ENCODE results near the gene OR5AU1.

OR5AU1 gene

GRCh38 chr14:21155963-21156362 is at the start of gene OR5AU1:
Gene OR5AU1 (minus strand): TSS chr14:21156063. CDS start chr14:21155872, 191 bp downstream.
- DNase-seq (ENCODE audit: low read depth in 2 of 2), result no peak

- no peak for DNase-seq (ENCODE audit: low read depth in 2 of 2)
Observed at GRCh38 chr14:21205026-21205677, 49.3 kb upstream of the OR5AU1 start.

- DNase-seq (ENCODE audit: low read depth in 2 of 2), result no peak
Observed at GRCh38 chr14:21204167-21205025, 48.5 kb upstream of the OR5AU1 start.

DNA sequence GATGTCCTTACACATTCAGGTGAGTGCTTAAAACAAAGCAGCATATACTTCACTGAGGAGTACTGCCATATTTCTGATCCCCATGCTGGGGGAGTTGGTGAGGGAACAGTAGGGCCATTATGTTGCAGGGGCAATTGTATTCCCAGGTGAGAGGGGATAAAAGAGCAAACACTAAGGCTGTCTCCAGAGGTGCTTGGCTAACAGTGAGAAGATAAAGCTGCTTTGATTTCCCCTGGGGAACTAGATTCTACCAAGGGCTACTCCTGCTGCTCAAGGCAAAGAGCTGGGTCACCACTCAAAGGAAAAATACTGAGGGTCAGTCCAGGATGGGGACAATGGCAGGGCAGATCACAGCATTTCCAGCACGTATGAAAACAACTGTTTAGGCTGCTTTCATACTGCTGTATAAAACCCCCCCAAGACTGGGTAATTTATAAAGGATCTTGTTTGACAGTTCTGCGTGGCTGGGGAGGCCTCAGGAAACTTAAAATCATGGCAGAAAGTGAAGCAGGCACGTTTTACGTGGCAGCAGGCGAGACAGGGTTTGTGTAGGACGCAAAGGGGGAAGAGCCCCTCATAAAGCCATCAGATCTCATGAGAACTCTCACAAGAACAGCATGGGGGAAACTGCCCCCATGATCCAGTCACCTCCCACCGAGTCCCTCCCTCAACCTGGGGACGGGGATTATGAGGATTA is 47.8 kb upstream of the OR5AU1 start:
- DNase-seq (ENCODE audit: low read depth in 2 of 2), result no peak

GRCh38 chr14:21202463-21203358 is 46.8 kb upstream of the OR5AU1 start:
- DNase-seq (ENCODE audit: low read depth in 2 of 2), result no peak

GRCh38 chr14:21201732-21202462 is 46.0 kb upstream of the OR5AU1 start:
- DNase-seq (ENCODE audit: low read depth in 2 of 2), result no peak

- no peak for DNase-seq (ENCODE audit: low read depth in 2 of 2)
Observed at GRCh38 chr14:21200752-21201461, 45.0 kb upstream of the OR5AU1 start.

GRCh38 chr14:21199611-21200560 is 44.0 kb upstream of the OR5AU1 start:
- no peak for DNase-seq (ENCODE audit: low read depth in 2 of 2)

DNA sequence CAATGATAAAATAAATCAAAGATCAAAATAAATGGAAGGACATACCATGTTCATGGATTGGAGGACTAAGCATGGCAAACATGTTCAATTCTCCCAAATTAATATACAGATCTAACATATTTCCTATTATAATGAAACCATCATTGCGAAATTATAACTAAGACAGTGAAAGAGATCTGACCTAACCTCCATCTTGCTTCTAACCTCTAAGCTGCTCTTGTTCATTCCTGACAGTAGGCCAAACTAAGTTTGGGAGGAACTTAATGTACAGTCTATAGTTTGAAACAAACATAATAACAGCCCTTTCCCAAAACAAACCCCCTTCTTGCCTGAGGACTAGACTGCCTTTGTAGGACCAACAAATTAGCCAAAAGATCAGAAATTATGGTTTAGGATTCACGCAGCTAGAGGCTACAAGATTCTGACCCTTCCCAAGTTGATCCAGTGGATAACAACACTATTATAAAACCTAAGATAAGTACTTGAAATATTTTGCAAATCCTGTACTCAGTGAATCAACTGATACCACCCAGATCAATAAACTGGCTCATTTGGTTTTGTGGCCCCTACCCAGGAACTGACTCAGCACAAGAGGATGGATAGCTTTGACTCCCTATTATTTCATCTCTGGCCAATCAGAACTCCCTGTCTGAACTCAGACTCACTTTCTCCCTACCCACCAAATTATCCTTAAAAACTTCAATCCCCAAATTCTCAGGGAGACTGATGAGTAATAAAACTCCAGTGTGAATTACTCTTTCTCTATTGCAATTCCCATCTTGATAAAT is 41.7 kb upstream of the OR5AU1 start:
- DNase-seq (ENCODE audit: low read depth in 2 of 2), result no peak

DNA sequence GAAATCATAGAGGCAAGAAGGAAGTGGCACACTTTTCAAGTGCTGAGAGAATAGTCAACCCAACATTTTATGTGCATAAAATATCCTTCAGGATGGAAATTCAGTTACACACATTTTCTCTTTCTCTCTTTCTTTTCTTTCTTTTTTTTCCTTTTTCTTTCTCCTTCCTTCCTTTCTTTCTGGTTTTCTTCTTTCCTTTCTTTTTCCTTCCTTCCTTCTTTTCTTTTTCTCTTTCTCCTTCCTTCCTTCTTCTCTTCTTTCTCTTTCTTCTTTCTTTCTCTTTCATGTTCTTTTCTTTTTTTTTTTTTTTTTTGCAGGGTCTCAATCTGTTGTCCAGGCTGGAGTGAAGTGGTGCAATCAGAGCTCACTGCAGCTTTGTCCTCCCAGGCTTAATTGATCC is 38.7 kb upstream of the OR5AU1 start:
- no peak for DNase-seq (ENCODE audit: low read depth in 2 of 2)

- no peak for DNase-seq (ENCODE audit: low read depth in 2 of 2)
Observed at GRCh38 chr14:21192875-21193535, 37.1 kb upstream of the OR5AU1 start.

DNA sequence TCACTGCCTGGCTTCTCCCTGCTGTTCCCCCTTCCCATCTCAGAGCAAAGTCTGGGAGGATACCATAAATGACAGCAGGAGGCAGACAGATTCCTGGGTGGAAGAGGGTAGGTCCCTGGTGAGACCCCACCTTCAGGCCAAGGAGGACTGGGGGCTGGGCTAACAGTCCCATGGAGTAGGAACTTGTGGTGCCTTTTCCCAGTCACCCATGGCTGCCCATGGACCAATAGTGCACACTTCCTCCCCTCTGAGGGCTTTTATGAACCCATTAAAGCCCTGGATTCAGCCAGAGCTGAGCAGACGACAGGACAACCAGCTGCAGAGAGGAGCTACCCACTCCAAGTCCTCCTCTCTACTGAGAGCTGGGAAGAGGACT is 36.6 kb upstream of the OR5AU1 start:
- DNase-seq (ENCODE audit: low read depth in 2 of 2), result no peak

GRCh38 chr14:21191809-21192446 is 36.1 kb upstream of the OR5AU1 start:
- peak; percentile 45 to 56 for DNase-seq (ENCODE audit: low read depth in 2 of 2)

DNA sequence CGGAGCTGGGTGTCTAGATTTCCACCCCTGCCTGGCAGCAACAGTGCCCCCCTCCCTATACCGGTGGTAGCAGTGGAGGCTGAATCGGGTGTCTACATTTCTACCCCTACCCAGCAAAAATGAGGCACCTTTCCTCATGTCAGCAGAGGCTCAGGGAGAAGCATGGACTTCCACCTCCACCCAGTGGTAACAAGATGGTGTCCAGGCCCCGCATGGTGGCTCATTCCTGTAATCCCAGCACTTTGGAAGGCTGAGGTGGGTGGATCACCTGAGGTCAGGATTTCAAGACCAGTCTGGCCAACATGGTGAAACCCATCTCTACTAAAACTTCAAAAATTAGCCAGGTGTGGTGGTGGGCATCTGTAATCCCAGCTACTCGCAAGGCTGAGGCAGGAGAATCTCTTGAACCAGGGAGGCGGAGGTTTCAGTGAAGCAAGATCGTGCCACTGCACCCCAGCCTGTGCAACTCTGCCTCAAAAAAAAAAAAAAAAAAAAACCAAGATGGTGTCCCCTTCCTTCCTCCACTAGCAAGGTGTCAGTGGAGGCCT is 35.5 kb upstream of the OR5AU1 start:
- no peak for DNase-seq (ENCODE audit: low read depth in 2 of 2)

- no peak for DNase-seq (ENCODE audit: low read depth in 2 of 2)
Observed at GRCh38 chr14:21185491-21185890, 29.6 kb upstream of the OR5AU1 start.

GRCh38 chr14:21184254-21184653 is 28.4 kb upstream of the OR5AU1 start:
- no peak for DNase-seq (ENCODE audit: low read depth in 2 of 2)

DNA sequence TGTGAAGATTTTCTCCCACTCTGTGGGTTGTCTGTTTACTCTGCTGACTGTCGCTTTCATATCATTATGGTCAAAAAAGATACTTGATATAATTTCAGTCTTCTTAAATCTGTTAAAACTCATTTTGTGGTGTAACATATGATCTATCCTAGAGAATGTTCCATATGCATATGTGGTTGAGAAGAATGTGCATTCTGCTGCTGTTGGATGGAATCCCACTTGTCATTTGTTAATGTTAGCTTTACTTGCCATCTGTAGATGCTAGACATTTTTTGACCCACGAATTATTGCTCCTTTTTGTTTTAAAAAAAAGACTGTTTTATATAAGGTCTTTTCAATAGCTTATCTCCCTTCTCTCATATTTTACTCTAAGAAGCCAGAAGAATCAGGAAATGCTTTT is 26.3 kb upstream of the OR5AU1 start:
- DNase-seq (ENCODE audit: low read depth in 2 of 2), result no peak
